GM12892 (cell line): ENCODE results near the gene FTH1.

ENCODE experiments used
- POLR2A ChIP-seq: IDR thresholded peaks from 2 replicates; pipeline ENCODE4 v1.6.1; 2011; ENCODE audit warnings: low read depth, low read length, control low read depth
- POLR2AphosphoS5 ChIP-seq: IDR thresholded peaks from 2 replicates; pipeline ENCODE4 v1.6.1; 2011; ENCODE audit warnings: low read depth, low read length, control low read depth
- TAF1 ChIP-seq: IDR thresholded peaks from 2 replicates; pipeline ENCODE4 v1.6.1; 2011; ENCODE audit warnings: low read depth, mild to moderate bottlenecking, control low read depth, low read length, borderline replicate concordance

DNA sequence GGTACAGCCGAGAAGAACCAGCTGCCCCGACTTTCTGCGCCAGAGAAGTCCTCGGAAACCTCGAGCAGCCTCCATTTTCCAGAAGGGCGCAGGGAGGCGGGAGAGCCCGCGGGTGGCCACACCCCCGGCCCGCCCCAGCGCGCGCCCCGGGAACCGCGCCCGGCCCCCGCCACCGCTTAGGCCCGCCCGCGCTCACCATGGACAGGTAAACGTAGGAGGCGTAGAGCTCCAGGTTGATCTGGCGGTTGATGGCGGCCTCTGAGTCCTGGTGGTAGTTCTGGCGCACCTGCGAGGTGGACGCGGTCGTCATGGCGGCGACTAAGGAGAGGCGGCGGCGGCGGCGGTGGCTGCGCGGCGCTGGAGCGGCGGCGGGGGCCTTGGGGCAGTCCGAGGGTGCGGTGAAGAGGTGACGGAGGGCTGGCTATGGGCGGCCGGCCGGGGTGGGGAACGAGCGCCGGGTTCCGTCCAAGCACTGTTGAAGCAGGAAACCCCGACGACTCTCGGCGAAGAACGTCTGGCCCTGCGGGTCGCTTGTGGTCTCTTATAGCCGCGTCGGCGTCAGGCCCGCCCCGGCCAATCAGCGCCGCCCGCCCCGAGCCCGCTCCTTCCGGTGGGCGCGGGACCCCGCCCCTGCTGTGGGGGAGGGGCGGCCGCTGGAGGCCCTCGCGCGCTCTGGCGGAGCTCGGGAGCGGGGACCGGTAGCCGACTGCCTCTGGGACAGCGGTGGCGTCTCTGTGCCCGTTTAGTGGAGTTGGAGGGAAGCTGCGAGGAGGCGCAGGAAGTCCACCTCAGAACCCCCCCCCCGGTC is at the start of gene FTH1:
- TF ChIP-seq TAF1 (peak; percentile 55; the same call in 1 of the 2 replicates), POLR2AphosphoS5 (peak; percentile 88), POLR2A (peak; percentile 86)
